Lower leg skin (tissue), 4 donors: ENCODE data around the gene CCDC57. TPM values are rescaled to one million over a fixed set of nuclear protein-coding genes. Genes with fewer than 3 reads are reported as not detected.

Experiments used
- DNase-seq, 2 donors: peaks; one replicate each; pipeline ENCODE4 v3.0.0-alpha.2; 2019; ENCODE audit warnings: low spot score in 2 of 2
- H3K4me3 ChIP-seq: fragments of 200-600 bp; sonication (generic); 2 replicates; pipeline ENCODE4 v1.5.1; 2017; ENCODE audit warnings: mild to moderate bottlenecking, low read depth; ENCODE audit not compliant: poor library complexity, severe bottlenecking
- POLR2A ChIP-seq, 2 donors: fragments of 450-650 bp; IDR thresholded peaks; one replicate each; pipeline ENCODE4 v1.6.1; 2016 to 2017; ENCODE audit warnings: antibody characterized with exemption in 2 of 2, mild to moderate bottlenecking in 1 of 2, moderate library complexity in 1 of 2
- WGBS, 2 donors: methylation state at CpG; one replicate each; pipeline ENCODE4 v1.1.5; 2018; 5-methylcytosine and 5-hydroxymethylcytosine counted together
- intact Hi-C: fragments of 100-400 bp; cut with DNase I; formaldehyde crosslinking; loops from one replicate; pipeline ENCODE4 v1.15.0; 2023; ENCODE audit warnings: low total_unique reads
- total RNA-seq, 4 donors: library from RNA; depleted of rRNA; stranded (reverse); fragments of >200 nt; gene quantifications; one replicate each; pipeline ENCODE4 v1.1.0, GENCODE V29; 2016
- TF ChIP-seq, protein P1 (sequence below), 3 donors: fragments of 450-650 bp; IDR thresholded peaks; one replicate each; pipeline ENCODE4 v1.5.1; 2016; ENCODE audit warnings: antibody characterized with exemption in 3 of 3, mild to moderate bottlenecking in 3 of 3, moderate library complexity in 2 of 3

The CCDC57 gene
- total RNA-seq, 4 donors from 2014 or later: 16.0 to 33.5 (median 31.5) TPM

DNA sequence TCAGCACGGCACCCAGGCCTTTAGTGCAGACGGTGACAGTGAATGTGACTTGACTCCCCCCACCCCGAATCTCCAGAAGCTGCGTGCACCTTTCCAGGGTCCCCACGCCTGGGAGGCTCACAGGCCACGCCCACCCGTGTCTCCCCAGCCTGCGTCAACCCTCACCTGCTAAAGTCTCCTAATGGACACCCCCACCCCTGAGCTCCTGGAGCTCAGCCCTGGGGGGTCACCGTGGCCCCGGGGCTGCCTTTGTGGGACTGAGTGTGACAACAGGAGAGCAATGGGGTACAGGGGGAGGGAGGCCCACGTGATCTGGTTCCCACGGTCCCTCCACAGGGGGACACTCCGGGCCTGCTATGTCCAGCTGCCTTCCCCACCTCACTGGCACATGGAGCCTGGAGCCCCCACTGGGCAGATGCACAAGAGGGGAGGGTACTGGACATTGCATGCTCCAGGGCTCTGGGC is 107.2 kb downstream of the CCDC57 start:
- DNase-seq: no peak
- intact Hi-C loops: no loop called here
- no peak for TF ChIP-seq POLR2A (IDR thresholded peaks at IDR 0.05)
- TF ChIP-seq, protein P1, sequence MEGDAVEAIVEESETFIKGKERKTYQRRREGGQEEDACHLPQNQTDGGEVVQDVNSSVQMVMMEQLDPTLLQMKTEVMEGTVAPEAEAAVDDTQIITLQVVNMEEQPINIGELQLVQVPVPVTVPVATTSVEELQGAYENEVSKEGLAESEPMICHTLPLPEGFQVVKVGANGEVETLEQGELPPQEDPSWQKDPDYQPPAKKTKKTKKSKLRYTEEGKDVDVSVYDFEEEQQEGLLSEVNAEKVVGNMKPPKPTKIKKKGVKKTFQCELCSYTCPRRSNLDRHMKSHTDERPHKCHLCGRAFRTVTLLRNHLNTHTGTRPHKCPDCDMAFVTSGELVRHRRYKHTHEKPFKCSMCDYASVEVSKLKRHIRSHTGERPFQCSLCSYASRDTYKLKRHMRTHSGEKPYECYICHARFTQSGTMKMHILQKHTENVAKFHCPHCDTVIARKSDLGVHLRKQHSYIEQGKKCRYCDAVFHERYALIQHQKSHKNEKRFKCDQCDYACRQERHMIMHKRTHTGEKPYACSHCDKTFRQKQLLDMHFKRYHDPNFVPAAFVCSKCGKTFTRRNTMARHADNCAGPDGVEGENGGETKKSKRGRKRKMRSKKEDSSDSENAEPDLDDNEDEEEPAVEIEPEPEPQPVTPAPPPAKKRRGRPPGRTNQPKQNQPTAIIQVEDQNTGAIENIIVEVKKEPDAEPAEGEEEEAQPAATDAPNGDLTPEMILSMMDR (IDR thresholded peaks at IDR 0.05): no peak
- 78 to 86% methylated on average over 8 to 12 of the region's 13 CpGs for WGBS, 2 donors
- H3K4me3 ChIP-seq: no peak overlapping the region

DNA sequence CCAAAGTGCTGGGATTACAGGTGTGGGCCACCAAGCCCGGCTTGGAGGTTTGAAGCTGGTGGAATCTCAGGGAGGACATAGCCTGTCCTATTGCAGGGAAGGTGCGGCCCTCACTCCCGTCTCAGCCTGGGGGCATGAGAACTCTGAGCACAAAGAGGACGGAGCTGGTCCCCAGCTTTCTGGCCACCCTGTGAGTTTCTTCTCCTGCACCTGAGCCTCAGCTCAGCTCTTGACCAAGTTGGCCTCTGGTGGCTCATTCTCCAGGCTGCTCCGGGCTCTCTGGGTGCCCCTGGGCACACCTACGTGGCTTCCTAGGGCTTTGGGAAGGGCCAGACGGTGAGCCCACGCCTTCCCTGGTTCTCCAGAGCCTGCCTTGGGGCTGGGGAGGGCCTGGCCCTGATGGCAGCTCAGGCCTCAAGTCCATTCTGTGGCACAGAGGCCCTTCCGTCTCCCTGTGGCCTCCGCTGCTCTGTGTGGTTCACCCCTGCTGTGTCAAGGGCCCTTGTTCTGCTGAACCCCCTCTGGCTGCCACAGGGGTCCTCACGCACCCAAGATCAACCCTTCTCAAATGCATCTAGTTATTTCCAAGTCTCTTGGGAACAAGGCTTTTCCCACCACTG is 107.7 kb downstream of the CCDC57 start:
- TF ChIP-seq, protein P1 (IDR thresholded peaks at IDR 0.05): no peak
- TF ChIP-seq POLR2A (IDR thresholded peaks at IDR 0.05): no peak
- WGBS, 2 donors: 79 to 92% methylated on average over 11 of the region's 11 CpGs
- H3K4me3 ChIP-seq: no peak overlapping the region
- intact Hi-C loops: no loop called here
- no peak for DNase-seq

DNA sequence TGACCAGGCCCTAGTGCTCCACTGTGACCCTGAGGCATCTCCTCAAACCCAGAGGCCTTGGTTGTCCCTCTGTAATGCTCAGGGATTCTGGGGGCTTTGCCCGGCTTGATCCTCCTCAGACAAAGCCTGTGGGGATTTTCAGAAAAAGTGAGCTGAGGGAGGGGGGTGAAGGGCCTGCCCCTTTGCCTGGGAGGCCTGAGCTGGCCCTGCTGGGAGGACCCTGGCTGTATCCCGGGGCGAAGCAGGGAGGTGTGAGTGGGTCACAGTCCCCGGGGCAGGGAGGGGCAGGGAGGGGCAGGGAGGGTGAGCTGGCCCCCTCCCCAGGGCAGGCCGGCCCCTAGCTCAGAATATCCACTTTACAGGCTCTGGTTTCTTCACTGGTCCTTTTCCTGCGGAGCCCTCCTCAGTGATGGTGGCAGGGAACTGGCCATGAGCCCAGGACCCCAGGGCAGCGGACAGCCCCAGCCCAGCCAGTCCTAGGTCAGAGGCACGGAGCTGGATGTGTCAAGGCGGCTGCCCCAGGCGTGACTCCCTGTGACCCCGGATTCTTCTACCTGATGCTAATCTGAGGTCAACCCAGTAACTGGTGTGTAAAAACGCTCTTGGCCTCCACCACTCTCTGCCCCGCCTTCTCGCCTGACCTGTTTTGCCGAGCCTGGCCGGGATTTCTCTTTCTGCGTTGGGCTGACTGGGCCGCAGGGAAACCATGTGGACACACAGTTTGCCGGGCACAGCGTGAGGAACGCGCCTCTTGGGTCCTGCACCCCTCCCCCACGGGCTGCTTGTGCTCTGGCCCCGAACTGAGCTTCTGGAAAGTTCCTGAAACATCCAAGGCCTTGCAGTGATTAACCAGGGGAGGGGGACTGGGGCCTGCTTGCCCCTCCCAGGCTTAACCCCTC is 108.8 kb downstream of the CCDC57 start:
- TF ChIP-seq, protein P1 (IDR thresholded peaks at IDR 0.05): no peak
- TF ChIP-seq POLR2A (IDR thresholded peaks at IDR 0.05): no peak
- intact Hi-C loops: no loop called here
- no peak overlapping the region for H3K4me3 ChIP-seq
- peak in 1 of 2 donors; percentile 53 for DNase-seq
- WGBS, 2 donors: 31 to 44% methylated on average over 22 to 24 of the region's 24 CpGs

DNA sequence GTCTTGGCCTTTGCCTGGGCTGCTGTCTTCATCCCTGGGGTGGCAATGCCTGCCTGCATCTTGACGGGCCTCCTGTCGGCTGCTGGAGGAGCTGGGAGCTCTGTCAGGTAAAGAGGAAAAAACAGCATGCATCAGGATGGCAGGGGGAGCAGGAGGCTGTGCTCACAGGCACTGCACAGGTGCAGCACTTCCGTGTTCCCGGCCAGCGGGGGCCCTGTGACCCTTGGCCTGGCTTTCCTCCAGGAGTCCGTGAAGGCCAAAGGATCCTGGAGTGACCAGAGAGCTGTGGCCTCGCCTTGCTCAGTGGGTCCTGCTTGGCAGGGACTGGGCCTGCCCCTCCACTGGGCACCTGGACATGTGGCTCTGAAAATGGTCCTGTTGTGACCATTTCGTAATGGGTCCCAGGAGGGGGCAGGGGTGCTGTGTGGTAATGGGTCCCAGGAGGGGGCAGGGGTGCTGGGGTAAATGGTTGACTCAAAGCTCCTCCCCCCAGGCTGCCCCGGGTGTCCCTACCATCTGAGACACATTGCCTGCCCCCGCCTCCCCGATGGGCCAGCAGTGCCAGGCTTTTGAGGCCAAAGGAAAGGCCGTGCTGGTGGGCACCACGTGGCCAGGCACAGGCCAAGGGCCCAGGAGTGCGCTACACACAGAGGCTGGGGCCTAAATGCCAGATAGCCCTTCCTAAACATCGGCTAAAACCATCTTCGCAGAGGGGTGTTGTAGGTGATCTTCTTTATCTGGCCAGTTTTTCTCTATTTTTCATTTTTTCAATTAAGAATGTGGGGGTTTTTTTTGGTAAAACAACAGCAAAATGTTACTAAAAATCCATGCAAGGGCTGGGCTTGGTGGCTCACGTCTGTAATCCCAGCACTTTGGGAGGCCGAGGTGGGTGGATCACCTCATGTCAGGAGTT is 110.6 kb downstream of the CCDC57 start:
- TF ChIP-seq, protein P1 (IDR thresholded peaks at IDR 0.05): no peak
- no peak for TF ChIP-seq POLR2A (IDR thresholded peaks at IDR 0.05)
- intact Hi-C loops: no loop called here
- H3K4me3 ChIP-seq: no peak overlapping the region
- 68 to 75% methylated on average over 16 to 18 of the region's 18 CpGs for WGBS, 2 donors
- DNase-seq: no peak

DNA sequence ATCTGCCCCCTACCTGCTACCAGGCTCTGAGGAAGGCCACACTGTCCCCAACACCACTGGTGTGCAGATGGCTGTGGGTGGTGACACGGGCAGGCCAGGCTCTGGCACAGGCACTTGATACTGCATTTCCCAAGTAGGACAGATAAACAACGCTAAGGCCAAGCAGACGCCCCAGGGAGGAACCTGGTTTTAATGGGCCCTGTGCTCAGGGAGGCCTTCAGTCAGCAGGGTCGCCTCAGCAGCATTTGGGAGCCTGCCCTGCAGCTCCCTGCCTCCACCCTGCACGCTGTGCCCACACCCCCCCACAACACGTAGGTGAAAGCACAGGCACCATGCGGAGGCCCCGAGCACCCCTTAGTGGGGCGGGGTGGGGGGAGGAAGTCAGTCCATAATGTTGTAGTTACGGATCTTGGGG is 111.3 kb downstream of the CCDC57 start:
- no peak overlapping the region for H3K4me3 ChIP-seq
- intact Hi-C loops: no loop called here
- TF ChIP-seq POLR2A (IDR thresholded peaks at IDR 0.05): no peak
- TF ChIP-seq, protein P1 (IDR thresholded peaks at IDR 0.05): no peak
- no peak for DNase-seq
- WGBS, 2 donors: 48 to 61% methylated on average over 5 to 7 of the region's 10 CpGs
